ENCODE measurements around the gene FAM174B. TPM values are rescaled to one million over a fixed set of nuclear protein-coding genes. Genes with fewer than 3 reads are reported as not detected.

Gene FAM174B
- total RNA-seq, 1 experiment from 2014 or later = 26.8 TPM

GRCh38 chr15:92597548-92597947, 58.0 kb downstream of the FAM174B start:
- no peak overlapping the region for H3K4me3 ChIP-seq (ENCODE audit: insufficient read depth, low read depth, low read length)
- H3K36me3 ChIP-seq (replicated peaks; ENCODE audit: control insufficient read depth, insufficient read depth, low read length) = no peaks in the 10 kb centered on the region
- no peaks in the 10 kb centered on the region; the same call in 1 of the 2 replicates for H3K27me3 ChIP-seq (ENCODE audit: control insufficient read depth, insufficient read depth, low read length)
- no peak for DNase-seq

DNA sequence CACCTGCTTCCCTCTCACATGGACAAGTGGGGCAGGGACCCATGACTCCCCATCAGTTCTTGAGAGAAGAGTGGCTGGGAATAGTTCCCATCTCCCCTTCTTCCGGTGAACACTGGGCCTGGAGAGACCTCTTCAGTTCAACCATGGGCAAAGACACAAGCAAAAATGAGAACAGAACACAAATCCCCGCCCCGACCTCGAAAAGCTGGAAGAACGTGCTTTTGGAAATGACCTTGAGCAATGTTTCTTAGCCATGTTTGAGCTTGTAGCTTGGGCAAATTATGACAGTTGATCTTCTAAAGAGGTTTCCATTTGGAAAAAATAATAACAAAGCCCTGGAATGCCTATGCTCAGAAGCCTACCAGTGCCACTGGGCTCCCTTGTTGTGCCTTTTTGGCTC, 59.0 kb downstream of the FAM174B start:
- Histone ChIP-seq H3K27me3 (ENCODE audit: control insufficient read depth, insufficient read depth, low read length) (no peaks in the 10 kb centered on the region; the same call in 1 of the 2 replicates), H3K4me3 (ENCODE audit: insufficient read depth, low read depth, low read length) (no peak overlapping the region), H3K36me3 (replicated peaks; ENCODE audit: control insufficient read depth, insufficient read depth, low read length) (no peaks in the 10 kb centered on the region)
- no peak for DNase-seq

- Histone ChIP-seq H3K27me3 (ENCODE audit: control insufficient read depth, insufficient read depth, low read length) (no peaks in the 10 kb centered on the region; the same call in 1 of the 2 replicates), H3K36me3 (replicated peaks; ENCODE audit: control insufficient read depth, insufficient read depth, low read length) (no peaks in the 10 kb centered on the region), H3K4me3 (ENCODE audit: insufficient read depth, low read depth, low read length) (no peak overlapping the region)
- no peak for DNase-seq
Observed at GRCh38 chr15:92595506-92596381, 59.8 kb downstream of the FAM174B start.

GRCh38 chr15:92591275-92591674, 64.3 kb downstream of the FAM174B start:
- DNase-seq = no peak
- H3K27me3 ChIP-seq (ENCODE audit: control insufficient read depth, insufficient read depth, low read length) = no peaks in the 10 kb centered on the region

DNA sequence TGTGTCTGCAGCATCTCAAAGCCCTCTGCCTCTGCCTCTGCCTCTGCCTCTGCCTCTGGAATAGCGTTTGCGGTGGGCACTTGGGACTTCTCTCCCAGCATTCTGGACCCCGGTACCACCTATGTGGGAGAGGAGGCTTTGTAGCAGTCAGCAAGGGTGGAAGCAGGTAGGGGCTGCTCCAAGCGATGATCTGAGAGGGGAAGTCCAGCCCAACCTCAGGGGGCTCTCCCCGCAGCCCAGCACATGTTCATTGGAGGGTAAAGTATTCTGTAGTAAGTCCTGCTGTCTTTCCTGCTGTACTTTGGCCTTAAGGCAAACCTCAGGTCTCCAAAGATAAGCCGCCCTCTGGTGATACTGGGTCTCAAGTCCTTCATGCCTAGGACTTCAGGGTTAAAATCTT, 68.6 kb downstream of the FAM174B start:
- H3K36me3 ChIP-seq (replicated peaks; ENCODE audit: control insufficient read depth, insufficient read depth, low read length) = no peaks in the 10 kb centered on the region

More at GRCh38 chr15:92591275-92591674, 64.3 kb downstream of the FAM174B start:
- Histone ChIP-seq H3K36me3 (replicated peaks; ENCODE audit: control insufficient read depth, insufficient read depth, low read length) (no peaks in the 10 kb centered on the region), H3K4me3 (ENCODE audit: insufficient read depth, low read depth, low read length) (no peak overlapping the region)

GRCh38 chr15:92586383-92586942, 69.1 kb downstream of the FAM174B start:
- no peaks in the 10 kb centered on the region for H3K27me3 ChIP-seq (ENCODE audit: control insufficient read depth, insufficient read depth, low read length)
- no peak overlapping the region for H3K4me3 ChIP-seq (ENCODE audit: insufficient read depth, low read depth, low read length)
- no peaks in the 10 kb centered on the region for H3K36me3 ChIP-seq (replicated peaks; ENCODE audit: control insufficient read depth, insufficient read depth, low read length)
- no peak for DNase-seq

More for the DNA sequence above, 68.6 kb downstream of the FAM174B start:
- Histone ChIP-seq H3K4me3 (ENCODE audit: insufficient read depth, low read depth, low read length) (no peak overlapping the region), H3K27me3 (ENCODE audit: control insufficient read depth, insufficient read depth, low read length) (no peaks in the 10 kb centered on the region)
- DNase-seq = no peak

DNA sequence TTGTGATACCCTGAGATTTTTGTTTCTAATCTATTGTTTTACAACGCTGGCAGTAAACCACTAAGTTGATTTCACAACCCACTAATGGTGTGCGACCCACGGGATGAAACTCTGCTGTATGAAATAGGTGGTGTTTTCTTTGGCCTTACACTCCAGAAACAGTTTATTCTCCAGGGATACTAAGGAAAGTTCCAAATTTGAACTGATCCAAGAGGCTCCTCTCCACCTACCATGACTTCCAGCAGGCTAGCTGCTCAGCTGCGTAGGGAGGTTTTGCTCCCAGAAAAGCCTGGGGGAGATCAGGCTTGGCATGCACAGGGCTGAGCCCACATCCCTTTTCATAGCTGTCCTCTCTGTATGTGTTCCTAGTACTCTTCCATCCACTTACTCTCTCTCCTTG, 71.5 kb downstream of the FAM174B start:
- no peak for DNase-seq
- Histone ChIP-seq H3K27me3 (ENCODE audit: control insufficient read depth, insufficient read depth, low read length) (no peaks in the 10 kb centered on the region), H3K4me3 (ENCODE audit: insufficient read depth, low read depth, low read length) (no peak overlapping the region), H3K36me3 (replicated peaks; ENCODE audit: control insufficient read depth, insufficient read depth, low read length) (no peaks in the 10 kb centered on the region)

GRCh38 chr15:92583096-92584034, 72.2 kb downstream of the FAM174B start:
- Histone ChIP-seq H3K36me3 (replicated peaks; ENCODE audit: control insufficient read depth, insufficient read depth, low read length) (no peaks in the 10 kb centered on the region), H3K27me3 (ENCODE audit: control insufficient read depth, insufficient read depth, low read length) (no peaks in the 10 kb centered on the region; the same call in 1 of the 2 replicates), H3K4me3 (ENCODE audit: insufficient read depth, low read depth, low read length) (no peak overlapping the region)
- no peak for DNase-seq

- no peaks in the 10 kb centered on the region for H3K36me3 ChIP-seq (replicated peaks; ENCODE audit: control insufficient read depth, insufficient read depth, low read length)
- no peaks in the 10 kb centered on the region; the same call in 1 of the 2 replicates for H3K27me3 ChIP-seq (ENCODE audit: control insufficient read depth, insufficient read depth, low read length)
- no peak overlapping the region for H3K4me3 ChIP-seq (ENCODE audit: insufficient read depth, low read depth, low read length)
- no peak for DNase-seq
Observed at GRCh38 chr15:92582206-92582605, 73.4 kb downstream of the FAM174B start.

- Histone ChIP-seq H3K36me3 (replicated peaks; ENCODE audit: control insufficient read depth, insufficient read depth, low read length) (no peaks in the 10 kb centered on the region), H3K27me3 (ENCODE audit: control insufficient read depth, insufficient read depth, low read length) (no peaks in the 10 kb centered on the region; the same call in 1 of the 2 replicates), H3K4me3 (ENCODE audit: insufficient read depth, low read depth, low read length) (no peak overlapping the region)
- no peak for DNase-seq
Observed at GRCh38 chr15:92580933-92581445, 74.6 kb downstream of the FAM174B start.

DNA sequence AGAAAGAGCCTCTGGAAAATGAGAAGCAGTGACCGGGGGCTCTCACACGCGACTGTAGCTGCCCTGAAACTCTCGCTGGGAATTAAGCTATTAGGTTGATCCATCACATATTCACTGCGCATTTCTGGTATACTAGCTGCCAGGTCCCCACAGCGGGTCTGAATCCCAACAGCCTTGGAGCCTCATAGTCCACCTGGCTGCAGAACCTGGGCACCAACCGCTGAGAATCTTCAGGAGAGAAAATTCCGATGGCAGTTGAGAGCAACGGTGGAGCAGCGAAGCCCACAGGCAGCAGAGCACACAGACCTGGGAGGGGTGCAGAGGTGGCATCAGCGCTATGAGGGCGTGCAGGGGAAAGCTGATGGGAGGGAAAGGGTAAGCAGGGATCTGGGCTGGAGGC, 75.1 kb downstream of the FAM174B start:
- Histone ChIP-seq H3K27me3 (ENCODE audit: control insufficient read depth, insufficient read depth, low read length) (no peaks in the 10 kb centered on the region; the same call in 1 of the 2 replicates), H3K4me3 (ENCODE audit: insufficient read depth, low read depth, low read length) (no peak overlapping the region), H3K36me3 (replicated peaks; ENCODE audit: control insufficient read depth, insufficient read depth, low read length) (no peaks in the 10 kb centered on the region)
- no peak for DNase-seq

GRCh38 chr15:92579931-92580470, 75.6 kb downstream of the FAM174B start:
- H3K4me3 ChIP-seq (ENCODE audit: insufficient read depth, low read depth, low read length) = no peak overlapping the region
- no peak for DNase-seq
- no peaks in the 10 kb centered on the region for H3K36me3 ChIP-seq (replicated peaks; ENCODE audit: control insufficient read depth, insufficient read depth, low read length)
- H3K27me3 ChIP-seq (ENCODE audit: control insufficient read depth, insufficient read depth, low read length) = no peaks in the 10 kb centered on the region; the same call in 1 of the 2 replicates

- Histone ChIP-seq H3K36me3 (replicated peaks; ENCODE audit: control insufficient read depth, insufficient read depth, low read length) (no peaks in the 10 kb centered on the region), H3K27me3 (ENCODE audit: control insufficient read depth, insufficient read depth, low read length) (no peaks in the 10 kb centered on the region; the same call in 1 of the 2 replicates), H3K4me3 (ENCODE audit: insufficient read depth, low read depth, low read length) (no peak overlapping the region)
- DNase-seq = no peak
Observed at GRCh38 chr15:92579486-92579885, 76.1 kb downstream of the FAM174B start.
